Left lobe of liver (tissue), 2 donors: ENCODE measurements around the gene MLF2. TPM values are rescaled to one million over a fixed set of nuclear protein-coding genes. Genes with fewer than 3 reads are reported as not detected.
A peak's percentile ranks its signal among the peaks of the same experiment; 100 is the strongest.

Experiments used
- ATAC-seq: fragments of 200-7000 bp; cut with Tn5 transposase; one replicate; pipeline ENCODE4 v1.9.1; 2020; ENCODE audit warnings: mild to moderate bottlenecking, moderate library complexity
- DNase-seq: peaks from one replicate; pipeline ENCODE4 v3.0.0-alpha.2; 2020; ENCODE audit warnings: low spot score
- total RNA-seq: library from RNA; stranded (reverse); gene quantifications from one replicate; pipeline ENCODE4 v1.2.1, GENCODE V29; 2021
- donor health status: DM: no; HTN: no; CAD: no; lungs with moderate emphysema.
- donor health status: DM: no; HTN: yes; CAD: no.

The MLF2 gene
- total RNA-seq, 1 donor from 2014 or later, result 133 TPM

DNA sequence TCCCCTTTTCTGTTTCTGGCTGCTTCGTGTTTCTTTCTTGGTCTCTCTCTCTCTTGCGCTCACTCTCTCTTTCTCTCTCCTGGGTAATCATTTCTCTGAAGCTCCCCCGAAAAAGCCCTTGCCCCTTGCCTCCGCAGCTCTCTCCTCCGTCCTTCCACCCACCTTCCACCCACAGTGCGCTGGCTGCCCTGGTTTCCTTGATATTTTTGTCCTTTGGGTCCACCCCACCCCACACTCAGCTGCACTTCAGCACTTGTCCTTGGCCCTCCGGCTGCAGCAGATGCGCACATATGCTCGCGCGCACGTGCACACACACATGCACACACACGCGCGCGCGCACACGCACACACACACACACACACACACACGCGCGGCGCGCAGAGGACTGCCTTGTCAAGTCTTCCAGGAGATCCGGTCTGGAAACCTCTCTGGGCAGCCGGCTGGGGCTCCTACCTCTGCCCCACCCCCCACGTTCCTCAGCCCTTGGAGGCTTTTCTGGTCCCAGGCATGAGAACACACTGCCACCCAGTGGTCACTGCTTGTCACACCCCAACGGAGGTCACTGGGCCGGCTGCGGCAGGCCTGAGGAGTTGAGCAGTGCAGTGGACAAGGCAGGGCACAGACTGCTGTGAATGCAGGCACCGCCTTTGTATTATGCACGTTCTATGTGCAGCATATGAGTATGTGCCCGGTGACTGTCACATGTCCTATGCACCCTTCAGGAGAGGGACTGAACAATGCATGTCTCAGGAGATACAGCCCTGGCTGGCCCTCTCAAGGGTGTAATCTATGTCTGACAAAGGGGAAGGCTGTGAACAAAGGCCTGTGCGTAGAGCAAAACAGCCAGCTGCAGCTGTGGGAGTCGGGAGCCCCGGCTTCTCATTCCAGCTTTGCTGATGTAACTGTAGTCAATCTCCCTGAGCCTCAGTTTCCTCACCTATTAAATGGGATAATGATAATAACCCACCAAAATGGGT is 25.9 kb upstream of the MLF2 start:
- ATAC-seq (peak; percentile 90), DNase-seq (peak; percentile 97)

DNA sequence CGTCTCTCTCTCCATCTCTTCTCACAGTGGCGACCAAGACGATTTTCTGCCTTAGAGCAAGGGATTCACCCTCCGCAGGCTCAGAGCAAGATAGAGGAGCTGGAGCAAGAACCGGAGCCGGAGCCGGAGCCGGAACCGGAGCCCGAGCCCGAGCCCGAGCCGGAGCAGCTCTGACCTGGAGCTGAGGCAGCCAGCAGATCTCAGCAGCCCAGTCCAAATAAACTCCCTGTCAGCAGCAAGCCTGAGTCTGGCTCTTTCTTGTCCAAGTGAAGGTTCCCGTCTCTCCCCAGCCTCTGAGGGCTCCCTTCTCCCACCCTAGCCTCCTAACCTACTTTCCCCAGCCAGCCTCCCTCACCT is 25.3 kb upstream of the MLF2 start:
- DNase-seq, result no peak
- ATAC-seq, result peak; percentile 26

DNA sequence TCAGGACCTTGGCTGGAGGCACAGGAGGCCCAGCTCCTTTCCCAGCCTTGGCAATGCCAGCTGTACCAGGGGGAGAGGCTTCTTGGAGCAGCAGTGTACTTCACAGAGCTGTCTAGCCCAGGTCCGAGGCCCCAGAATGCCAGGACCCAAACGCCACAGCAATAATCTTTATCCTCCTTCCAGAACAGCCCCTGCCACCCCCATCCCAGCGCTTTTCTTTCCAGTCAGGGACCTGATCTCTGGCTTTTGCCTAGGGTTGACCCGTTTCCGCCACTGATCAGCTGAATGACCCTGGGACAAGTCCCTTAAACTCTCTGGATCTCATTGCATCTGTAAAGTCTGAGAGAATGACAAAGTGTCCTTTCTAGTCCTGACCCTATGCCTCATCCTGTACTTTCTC is 24.4 kb upstream of the MLF2 start:
- ATAC-seq (no peak), DNase-seq (no peak)

DNA sequence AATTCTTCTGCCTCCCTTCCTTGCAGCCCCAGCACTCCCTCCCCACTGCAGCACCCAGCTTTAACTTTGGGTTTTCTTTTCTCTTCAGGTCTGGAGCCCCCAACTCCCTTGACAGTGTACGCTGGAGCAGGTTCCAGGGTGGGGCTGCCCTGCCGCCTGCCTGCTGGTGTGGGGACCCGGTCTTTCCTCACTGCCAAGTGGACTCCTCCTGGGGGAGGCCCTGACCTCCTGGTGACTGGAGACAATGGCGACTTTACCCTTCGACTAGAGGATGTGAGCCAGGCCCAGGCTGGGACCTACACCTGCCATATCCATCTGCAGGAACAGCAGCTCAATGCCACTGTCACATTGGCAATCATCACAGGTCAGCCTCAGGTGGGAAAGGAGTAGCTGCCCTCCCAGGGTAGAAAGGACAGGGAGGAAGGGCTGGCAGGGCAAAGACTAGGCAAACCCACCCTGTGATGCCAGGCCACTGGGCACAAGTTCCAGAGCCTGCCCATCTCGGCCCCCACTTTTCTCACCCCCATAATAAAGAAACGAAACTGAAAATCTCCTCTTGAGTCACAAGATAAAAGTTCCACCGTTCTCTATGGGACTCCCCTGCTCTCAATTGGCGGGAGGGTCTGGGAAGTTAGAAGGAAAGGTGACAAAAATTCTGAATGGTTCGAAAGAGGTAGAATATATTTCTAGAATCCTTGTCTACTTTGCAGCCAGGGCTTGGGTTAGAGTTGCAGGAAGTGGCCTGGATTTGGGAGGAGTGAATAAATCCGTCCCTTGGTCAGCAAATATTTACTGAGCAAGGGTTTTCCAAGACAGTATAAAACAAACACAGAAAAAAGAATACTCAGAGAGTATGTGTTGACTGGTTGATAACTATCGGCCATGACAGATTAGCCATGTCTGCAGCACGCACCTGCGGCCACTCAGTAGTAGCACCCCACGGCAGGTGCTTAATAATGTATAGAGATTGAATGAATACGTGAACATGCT is 22.5 kb upstream of the MLF2 start:
- DNase-seq, result no peak
- peak; percentile 19 for ATAC-seq

DNA sequence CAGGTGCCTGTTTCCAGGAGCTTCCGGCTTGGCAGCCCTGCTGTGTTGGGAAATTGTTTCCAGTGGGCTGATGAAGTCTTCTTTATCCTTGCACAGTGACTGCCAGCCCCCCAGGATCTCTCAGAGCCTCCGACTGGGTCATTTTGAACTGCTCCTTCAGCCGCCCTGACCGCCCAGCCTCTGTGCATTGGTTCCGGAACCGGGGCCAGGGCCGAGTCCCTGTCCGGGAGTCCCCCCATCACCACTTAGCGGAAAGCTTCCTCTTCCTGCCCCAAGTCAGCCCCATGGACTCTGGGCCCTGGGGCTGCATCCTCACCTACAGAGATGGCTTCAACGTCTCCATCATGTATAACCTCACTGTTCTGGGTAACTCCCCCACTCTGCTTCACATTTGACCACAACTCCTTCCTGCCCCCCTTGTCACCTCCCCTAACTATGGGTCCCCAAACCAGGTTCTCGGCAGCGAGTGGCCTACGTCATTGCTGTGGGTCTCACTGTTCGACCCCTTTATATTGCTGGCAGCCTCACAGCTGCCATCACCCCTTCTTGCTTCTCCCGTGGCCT is 21.6 kb upstream of the MLF2 start:
- DNase-seq (no peak), ATAC-seq (no peak)

DNA sequence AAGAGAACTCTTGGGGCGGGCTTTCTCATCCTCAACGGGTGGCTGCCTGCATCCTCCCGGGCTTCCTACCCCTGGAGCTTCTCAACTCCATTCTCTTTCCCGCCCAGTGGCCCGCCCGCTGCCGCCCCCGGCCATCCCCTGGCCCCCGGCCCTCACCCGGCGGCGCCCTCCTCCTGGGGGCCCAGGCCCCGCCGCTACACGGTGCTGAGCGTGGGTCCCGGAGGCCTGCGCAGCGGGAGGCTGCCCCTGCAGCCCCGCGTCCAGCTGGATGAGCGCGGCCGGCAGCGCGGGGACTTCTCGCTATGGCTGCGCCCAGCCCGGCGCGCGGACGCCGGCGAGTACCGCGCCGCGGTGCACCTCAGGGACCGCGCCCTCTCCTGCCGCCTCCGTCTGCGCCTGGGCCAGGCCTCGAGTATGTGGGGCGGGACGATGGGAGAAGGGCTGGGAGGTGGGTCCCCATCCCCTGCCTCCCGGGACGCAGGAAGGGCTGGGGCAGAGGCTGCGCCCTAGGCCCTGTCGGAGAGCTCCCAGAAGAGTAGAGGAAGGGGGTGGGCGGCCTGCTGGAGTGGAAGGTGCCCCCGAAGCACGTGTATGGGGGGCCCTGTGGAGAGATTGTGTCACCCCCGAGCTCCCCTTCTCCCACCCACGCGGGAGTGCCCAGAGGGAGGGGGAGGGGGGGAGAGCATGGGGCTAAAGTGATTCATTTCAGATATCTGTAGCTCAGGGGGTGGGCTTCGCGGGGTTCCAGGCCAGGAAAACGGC is 20.8 kb upstream of the MLF2 start:
- no peak for ATAC-seq
- no peak for DNase-seq

DNA sequence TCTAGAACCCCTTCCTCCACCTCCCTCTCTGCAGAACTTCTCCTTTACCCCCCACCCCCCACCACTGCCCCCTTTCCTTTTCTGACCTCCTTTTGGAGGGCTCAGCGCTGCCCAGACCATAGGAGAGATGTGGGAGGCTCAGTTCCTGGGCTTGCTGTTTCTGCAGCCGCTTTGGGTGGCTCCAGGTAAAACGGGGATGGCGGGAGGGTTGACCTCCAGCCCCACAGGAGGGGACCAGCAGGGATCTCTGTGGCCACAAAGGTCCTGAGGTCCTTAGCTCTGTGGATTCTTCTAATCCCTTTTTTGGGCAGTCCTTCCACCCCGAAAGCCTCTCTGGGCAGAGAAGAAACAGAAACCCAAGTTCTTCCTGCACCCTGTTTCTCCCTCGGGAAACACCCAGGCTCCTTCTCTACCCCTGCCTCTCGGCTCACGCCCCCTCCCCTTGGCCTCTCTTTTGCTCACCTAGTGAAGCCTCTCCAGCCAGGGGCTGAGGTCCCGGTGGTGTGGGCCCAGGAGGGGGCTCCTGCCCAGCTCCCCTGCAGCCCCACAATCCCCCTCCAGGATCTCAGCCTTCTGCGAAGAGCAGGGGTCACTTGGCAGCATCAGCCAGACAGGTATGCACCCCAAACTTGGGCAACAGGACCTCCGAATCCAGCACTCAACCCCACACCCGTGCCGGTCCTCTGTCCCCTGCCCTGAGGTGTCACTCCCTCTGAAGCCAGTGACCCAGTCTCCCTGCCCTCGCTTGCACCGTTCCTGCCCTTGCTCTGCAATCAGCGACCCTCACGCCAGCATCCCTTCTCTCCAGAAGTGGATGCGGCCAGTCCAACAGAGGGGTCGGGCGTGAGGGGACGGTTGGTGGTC is 20.0 kb upstream of the MLF2 start:
- DNase-seq, result no peak
- no peak for ATAC-seq

DNA sequence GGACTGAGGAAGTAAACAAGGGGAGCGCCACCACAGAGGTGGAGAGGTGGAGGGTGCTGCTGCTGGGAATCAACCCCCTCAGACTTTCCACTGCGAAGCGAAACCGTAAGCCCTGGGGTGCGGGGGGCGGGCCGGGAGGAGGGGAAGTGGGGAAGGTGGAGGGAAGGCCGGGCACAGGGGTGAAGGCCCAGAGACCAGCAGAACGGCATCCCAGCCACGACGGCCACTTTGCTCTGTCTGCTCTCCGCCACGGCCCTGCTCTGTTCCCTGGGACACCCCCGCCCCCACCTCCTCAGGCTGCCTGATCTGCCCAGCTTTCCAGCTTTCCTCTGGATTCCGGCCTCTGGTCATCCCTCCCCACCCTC is 19.4 kb upstream of the MLF2 start, which contains the start of gene LAG3:
Gene LAG3, plus strand, starts transcription at position 190 of the 365 bp plus-strand sequence. CDS start 333 bp downstream, outside the sequence.
- DNase-seq (no peak), ATAC-seq (peak; percentile 12)

DNA sequence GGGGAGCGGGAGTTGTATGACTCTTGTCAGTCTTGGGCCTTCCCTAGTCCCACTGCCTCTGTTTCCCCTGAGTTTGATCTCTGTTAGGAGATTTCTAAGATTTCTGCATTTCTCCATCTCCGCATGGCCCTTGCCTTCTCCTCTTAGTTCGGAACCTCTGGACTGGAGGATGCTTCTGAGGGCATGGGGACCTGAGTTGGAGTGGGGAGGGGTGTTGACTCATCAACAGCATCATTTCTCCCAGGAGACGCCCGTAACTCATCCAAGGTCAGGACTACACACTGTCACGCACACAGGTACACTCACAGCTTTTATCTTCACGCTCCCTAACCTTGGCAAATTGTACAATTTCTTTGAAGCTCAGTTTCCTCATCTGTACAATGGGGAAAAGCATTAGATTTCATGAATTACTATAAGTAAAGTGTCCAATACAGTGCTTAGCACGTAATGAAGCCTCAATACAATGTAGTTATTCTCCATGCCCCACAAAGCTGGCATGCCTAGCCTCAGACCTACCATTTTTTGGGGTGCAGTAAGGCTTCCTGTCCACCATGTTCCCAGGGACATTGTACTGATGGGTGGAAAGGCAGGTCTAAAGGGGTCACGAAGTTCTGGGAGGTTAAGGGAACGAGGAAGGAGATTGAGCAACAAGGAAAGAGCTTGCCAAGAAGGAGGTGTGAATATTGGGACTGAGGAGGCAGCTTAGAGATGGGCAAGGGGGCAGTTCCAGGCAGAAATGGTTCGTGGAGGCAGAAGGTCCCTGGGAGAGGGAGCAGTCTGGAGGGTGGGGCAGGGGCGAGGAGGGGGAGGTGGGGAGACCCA is 18.8 kb upstream of the MLF2 start:
- ATAC-seq (no peak), DNase-seq (no peak)

DNA sequence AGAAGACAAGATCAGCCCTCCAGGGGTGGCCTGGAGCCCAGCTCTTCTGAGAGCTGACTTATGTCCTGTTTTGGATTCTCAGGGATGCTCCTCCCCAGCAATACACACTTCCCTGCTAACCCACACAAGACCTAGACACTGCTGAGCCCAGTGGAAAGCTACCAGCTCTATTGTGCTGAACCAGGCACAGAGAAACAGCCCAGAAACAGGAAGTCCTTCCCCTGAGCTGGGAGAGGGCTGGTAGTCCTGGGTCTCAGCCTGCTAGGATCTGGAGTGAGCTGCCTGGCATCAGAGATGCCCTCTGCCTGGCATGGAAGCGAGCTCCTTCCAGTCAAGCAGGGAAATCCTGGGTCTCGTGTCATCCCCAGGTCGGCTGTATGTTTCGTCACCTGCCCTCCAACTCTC is 18.2 kb upstream of the MLF2 start:
- no peak for ATAC-seq
- DNase-seq, result no peak

DNA sequence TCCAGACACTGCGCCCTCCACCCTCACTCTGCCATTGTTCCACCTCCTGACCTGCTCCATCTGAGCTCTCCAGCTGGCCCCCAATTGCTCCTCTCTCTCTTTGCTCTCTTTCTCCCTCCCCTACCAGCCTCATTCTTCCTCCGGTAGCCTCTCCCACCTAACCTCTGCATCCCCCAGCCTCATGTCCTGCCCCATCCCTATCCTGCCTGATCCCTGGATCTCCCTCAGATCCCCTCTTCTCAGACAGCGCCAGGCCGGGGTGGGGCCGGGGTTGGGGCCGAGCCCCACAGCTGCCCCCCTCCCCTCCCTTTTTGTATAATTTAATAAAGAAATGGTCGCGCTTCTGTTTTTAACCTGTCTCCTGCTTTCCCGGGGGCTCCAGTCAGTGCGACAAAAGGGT is 17.7 kb upstream of the MLF2 start:
- ATAC-seq (no peak), DNase-seq (no peak)

DNA sequence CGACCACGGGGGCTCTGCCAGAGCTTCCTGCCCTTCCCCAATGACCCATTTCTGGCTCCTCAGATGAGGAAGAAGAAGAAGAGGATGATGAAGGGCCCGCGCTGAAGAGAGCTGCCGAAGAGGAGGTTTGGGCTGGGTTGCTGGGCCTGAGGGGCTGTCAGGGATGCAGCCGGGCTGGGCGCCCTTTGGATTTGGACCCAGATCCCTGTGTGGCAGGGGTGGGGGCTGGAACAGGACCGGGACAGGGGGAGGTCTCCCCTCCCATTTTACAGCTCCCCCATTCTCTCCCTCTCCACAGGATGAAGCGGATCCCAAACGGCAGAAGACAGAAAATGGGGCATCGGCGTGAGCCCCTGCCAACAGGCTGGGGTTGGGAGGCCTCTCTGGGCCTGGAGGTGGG is 17.2 kb upstream of the MLF2 start:
- ATAC-seq (no peak), DNase-seq (no peak)

DNA sequence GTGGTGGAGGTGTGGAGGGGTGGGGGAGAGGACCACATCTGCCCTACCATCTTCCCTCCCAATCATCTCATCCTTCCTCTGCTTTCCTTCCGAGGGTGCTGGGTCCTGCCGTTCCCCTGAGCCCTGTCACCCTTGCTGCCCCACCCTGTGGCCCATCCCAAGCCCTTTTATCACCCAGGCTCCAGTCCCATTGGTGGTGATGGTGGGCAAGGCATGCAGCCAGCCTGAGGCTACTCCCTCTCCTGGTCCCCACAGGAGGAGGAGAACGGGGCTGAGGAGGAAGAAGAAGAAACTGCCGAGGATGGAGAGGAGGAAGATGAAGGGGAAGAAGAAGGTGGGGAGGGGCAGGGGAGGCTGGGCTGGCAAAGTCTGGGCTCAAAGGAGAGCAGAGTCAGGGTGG is 16.7 kb upstream of the MLF2 start:
- no peak for ATAC-seq

DNA sequence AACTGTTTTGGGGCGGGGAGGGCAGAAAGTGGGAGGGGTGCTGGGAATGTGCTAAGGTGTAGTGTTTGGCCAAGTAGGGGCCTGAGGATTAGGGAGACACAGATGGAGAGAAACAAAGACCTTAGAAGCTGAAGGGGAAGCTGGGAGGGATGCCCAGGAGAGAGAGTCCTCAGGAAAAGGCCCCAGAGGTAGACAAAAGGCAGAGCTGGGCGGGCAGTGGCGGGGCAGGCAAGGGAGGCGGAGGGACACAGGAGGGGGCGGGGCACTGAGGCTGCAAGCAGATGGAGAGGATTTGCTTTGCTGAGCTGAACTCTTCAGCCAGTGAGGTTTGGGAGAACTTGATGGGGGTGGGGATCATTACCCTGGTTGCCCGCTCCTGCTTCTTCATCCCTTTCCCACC is 16.0 kb upstream of the MLF2 start:
- ATAC-seq, result no peak
- no peak for DNase-seq

More for the DNA sequence above, 16.7 kb upstream of the MLF2 start:
- no peak for DNase-seq

DNA sequence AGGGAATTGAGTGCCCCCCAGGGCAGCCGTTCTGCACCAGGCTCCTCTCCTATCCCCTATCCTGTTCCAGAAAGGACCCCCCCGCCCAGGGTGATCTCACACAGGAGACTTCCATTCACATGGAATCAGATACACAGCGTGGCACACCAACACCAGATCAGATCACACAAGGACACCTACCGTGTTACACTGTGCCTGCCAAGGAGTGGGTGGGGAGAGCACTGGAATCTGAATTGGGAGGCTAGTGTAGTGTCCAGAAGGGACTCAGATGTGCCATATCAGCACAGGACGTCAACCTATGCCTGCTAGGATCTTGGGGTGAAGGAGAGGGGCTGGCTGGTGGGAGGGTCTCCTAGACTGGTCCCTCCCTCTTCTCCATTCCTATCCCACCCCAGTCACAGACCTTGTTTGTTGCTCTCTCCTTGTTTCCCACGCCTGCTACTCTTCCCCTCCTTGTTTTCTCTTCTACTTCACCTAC is 15.5 kb upstream of the MLF2 start:
- ATAC-seq (peak; percentile 4), DNase-seq (no peak)

DNA sequence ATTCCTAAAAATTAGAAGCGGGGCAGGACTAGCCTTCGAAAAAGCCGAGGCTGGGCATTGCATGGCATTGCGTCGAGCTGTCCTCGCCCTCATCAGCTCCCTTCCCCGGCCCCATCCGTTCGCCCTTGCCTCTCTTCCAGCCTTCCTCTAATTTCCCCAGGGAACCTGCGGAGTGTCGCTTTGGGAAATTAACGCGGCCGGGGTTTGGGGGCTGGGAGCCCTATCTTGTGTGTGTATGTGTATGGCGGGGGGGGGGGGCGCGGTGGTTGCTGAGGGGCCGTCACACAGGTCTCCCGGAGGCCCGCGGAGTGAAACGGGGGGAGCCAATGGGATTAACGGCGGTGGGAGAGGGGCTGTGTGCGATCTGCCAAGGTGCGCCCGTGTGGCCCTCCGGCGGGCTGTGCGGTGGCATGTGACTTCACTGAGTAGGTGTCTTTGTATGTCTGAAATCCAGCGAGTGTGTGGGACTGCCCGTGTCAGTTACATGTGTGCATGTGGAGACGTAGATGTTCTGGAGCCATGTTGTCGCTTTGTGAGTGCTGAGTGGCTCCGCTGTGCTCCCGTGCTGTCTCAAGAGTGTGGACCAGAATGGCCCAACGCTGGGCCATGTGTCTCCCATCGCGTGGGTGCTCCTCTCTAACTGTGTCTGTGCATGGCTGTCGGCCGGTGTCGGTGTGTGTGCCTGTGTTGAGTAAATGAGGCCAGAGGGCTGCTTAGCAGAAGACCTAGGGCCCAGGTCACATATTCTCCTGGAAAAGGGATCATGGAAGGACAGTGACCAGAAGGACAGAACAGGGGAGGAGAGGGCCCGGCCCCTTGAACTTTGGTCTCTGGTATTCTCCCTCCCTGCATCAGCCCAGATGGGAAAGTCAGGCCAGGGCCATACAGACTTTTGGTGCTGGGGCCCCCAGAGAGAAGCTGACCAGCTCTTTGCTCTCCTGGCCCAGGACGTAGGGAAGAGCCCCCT is 14.7 kb upstream of the MLF2 start:
- DNase-seq, result peak; percentile 88
- peak; percentile 45 for ATAC-seq

DNA sequence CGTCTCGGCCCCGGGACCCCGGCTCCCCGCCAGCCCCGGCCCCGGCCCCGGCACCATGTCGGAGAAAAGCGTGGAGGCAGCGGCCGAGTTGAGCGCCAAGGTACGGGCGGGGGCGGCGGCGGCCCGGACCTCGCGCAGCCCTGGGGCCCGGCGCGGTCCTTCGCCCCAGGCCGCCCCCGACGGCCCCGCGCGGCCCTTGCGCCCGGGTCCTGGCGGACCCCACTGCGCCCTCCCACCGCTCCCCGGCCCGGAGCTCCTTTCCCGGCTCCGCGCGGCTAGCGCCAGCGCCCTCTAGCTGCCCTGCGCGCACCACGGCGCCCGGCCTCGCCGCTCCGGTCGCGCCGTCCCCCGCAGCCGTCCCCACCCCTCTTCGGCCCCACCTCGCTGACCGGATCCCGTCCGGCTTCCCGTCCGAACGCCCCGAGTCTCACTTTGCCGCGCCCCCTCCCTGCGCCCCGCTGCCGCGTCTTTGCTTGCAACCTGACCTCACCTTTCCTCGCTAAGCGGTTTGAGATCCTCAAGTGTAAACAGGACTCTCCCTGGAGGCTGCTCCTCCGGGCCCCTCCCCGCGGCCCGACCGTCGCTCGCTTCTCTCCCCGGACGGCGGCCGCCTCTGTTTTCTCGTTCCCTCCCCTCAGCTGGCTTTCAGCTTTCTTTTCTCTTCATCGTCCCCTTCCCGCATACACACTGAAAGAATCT is 13.9 kb upstream of the MLF2 start:
- DNase-seq (peak; percentile 80), ATAC-seq (peak; percentile 42)
